CD4-positive, alpha-beta memory T cell (primary cell): ENCODE results near the gene CRIM1. TPM values are rescaled to one million over a fixed set of nuclear protein-coding genes. Genes with fewer than 3 reads are reported as not detected.

Experiments
- CTCF ChIA-PET: fragments of 350-600 bp; sonication (Branson Sonifier 250); formaldehyde crosslinking; loops from one replicate; lab custom pipeline; 2021; ENCODE audit warnings: inconsistent platforms; ENCODE audit not compliant: partially characterized antibody; lab: Charles Lee
- POLR2A ChIA-PET: fragments of 350-600 bp; sonication (Branson Sonifier 250); formaldehyde crosslinking; loops from one replicate; lab custom pipeline; 2021; ENCODE audit not compliant: partially characterized antibody; lab: Charles Lee
- DNase-seq, 5 donors: peaks; one replicate each; pipeline versions ENCODE4 v3.0.0 to v3.0.0-alpha.2; 2020 to 2022; ENCODE audit warnings: mixed read lengths in 1 of 5
- H3K27ac ChIP-seq: one replicate; pipeline ENCODE4 v1.7.0; 2013; ENCODE audit warnings: low read depth, low read length
- H3K27me3 ChIP-seq: 2 replicates; pipeline ENCODE4 v1.7.0; 2013; ENCODE audit warnings: mild to moderate bottlenecking, low read length, moderate library complexity; ENCODE audit not compliant: insufficient read depth
- H3K36me3 ChIP-seq: 2 replicates; pipeline ENCODE4 v1.7.0; 2013; ENCODE audit warnings: mild to moderate bottlenecking, low read length, moderate library complexity; ENCODE audit not compliant: insufficient read depth
- H3K4me1 ChIP-seq: 2 replicates; pipeline ENCODE4 v1.7.0; 2013; ENCODE audit warnings: mild to moderate bottlenecking, low read length, moderate library complexity; ENCODE audit not compliant: insufficient read depth
- H3K4me3 ChIP-seq, 2 donors: one replicate each; pipeline ENCODE4 v1.7.0; 2013; ENCODE audit warnings: low read length in 2 of 2, mild to moderate bottlenecking in 1 of 2
- H3K9me3 ChIP-seq, 2 donors: one replicate each; pipeline ENCODE4 v1.7.0; 2013; ENCODE audit warnings: low read length in 2 of 2, control low read depth in 1 of 2; ENCODE audit not compliant: control insufficient read depth in 1 of 2
- H3K27ac Mint-ChIP-seq, 7 donors: one replicate each; pipeline ENCODE4 v1.8.0; 2020 to 2021; ENCODE audit warnings: mixed read lengths in 7 of 7, mild to moderate bottlenecking in 6 of 7, inconsistent platforms in 3 of 7, moderate library complexity in 3 of 7
- H3K27me3 Mint-ChIP-seq, 2 donors: one replicate each; pipeline ENCODE4 v1.8.0; 2020 to 2021; ENCODE audit warnings: mixed read lengths in 2 of 2
- H3K36me3 Mint-ChIP-seq, 2 donors: one replicate each; pipeline ENCODE4 v1.8.0; 2020 to 2021; ENCODE audit warnings: mixed read lengths in 2 of 2, inconsistent platforms in 1 of 2, mild to moderate bottlenecking in 1 of 2
- H3K4me1 Mint-ChIP-seq, 4 donors: one replicate each; pipeline ENCODE4 v1.8.0; 2020 to 2021; ENCODE audit warnings: mixed read lengths in 4 of 4, mild to moderate bottlenecking in 1 of 4
- H3K4me3 Mint-ChIP-seq, 8 donors: one replicate each; pipeline ENCODE4 v1.8.0; 2020 to 2021; ENCODE audit warnings: mixed read lengths in 8 of 8, mild to moderate bottlenecking in 7 of 8, moderate library complexity in 6 of 8, inconsistent platforms in 3 of 8
- H3K9me3 Mint-ChIP-seq, 8 donors: one replicate each; pipeline ENCODE4 v1.8.0; 2020 to 2021; ENCODE audit warnings: mixed read lengths in 8 of 8, mild to moderate bottlenecking in 5 of 8, inconsistent platforms in 3 of 8, moderate library complexity in 1 of 8
- intact Hi-C: fragments of 100-400 bp; cut with micrococcal nuclease; formaldehyde crosslinking; loops from one replicate; pipeline ENCODE4 v1.15.1; 2023
- polyA plus RNA-seq, 2 donors: library from polyadenylated mRNA; unstranded; fragments of 300-500 nt; fragmentation: Illumina TruSeq; gene quantifications; one replicate each; pipeline ENCODE4 v1.2.3, GENCODE V29; 2021
- total RNA-seq, 2 experiments: library from RNA; stranded (reverse); gene quantifications; one replicate each; pipeline ENCODE4 v1.2.3, GENCODE V29; 2021

Gene CRIM1
- total and polyA plus RNA-seq, 4 experiments from 2014 or later, result 0.91 to 12.0 (median 6.8) TPM; not detected in 1

- POLR2A ChIA-PET, result no interaction called here
- intact Hi-C loops, result no loop called here
- H3K27me3 ChIP-seq, result no peaks in the 10 kb centered on the region
- Mint-ChIP-seq H3K27ac (no peak overlapping the region), H3K4me3 (no peak overlapping the region), H3K4me1 (peaks cover 0 to 6% (median 1%) of the 10 kb centered on the region in 4 donors), H3K27me3 (no peaks in the 10 kb centered on the region), H3K9me3 (no peaks in the 10 kb centered on the region), H3K36me3 (peaks cover 86 to 89% of the 10 kb centered on the region in 2 donors)
- H3K4me3 ChIP-seq, result no peak overlapping the region
- H3K9me3 ChIP-seq, result no peaks in the 10 kb centered on the region
- H3K27ac ChIP-seq, result no peak overlapping the region
- CTCF ChIA-PET, result no interaction called here
- no peaks in the 10 kb centered on the region for H3K4me1 ChIP-seq
- DNase-seq, result no peak
- H3K36me3 ChIP-seq, result peaks cover 26% of the 10 kb centered on the region
These were observed 227.0 kb downstream of the CRIM1 start for GRCh38 chr2:36582538-36582937.

DNA sequence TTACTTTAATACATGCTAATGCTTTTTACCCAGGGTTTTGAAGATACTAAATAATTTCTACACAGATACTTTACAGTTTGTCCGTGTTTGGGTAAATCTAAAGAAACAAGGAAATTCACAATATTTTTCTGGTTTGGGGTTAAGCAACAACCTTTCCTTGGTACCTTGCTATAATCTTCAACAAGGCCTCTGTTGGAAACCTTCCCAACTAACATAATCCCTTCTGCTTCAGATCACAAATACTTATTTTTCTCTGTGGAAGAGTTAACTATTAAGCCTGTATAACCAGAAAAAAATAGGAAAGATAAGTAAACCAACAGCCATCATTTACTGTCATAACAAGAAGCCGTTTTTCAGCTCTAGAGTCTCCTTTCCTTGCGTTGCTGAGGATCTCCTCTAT lies 227.4 kb downstream of the CRIM1 start:
- no peak overlapping the region for H3K4me3 Mint-ChIP-seq
- peaks cover 85% of the 10 kb centered on the region in 2 donors for H3K36me3 Mint-ChIP-seq
- H3K9me3 ChIP-seq, result no peaks in the 10 kb centered on the region
- intact Hi-C loops, result no loop called here
- DNase-seq, result no peak
- no peak overlapping the region for H3K27ac Mint-ChIP-seq
- ChIA-PET POLR2A (no interaction called here), CTCF (no interaction called here)
- H3K27me3 ChIP-seq, result no peaks in the 10 kb centered on the region
- peaks cover 0 to 6% (median 1%) of the 10 kb centered on the region in 4 donors for H3K4me1 Mint-ChIP-seq
- no peak overlapping the region for H3K27ac ChIP-seq
- peaks cover 22% of the 10 kb centered on the region for H3K36me3 ChIP-seq
- no peak overlapping the region for H3K4me3 ChIP-seq
- H3K4me1 ChIP-seq, result no peaks in the 10 kb centered on the region
- no peaks in the 10 kb centered on the region for H3K9me3 Mint-ChIP-seq
- no peaks in the 10 kb centered on the region for H3K27me3 Mint-ChIP-seq

- Mint-ChIP-seq H3K9me3 (no peaks in the 10 kb centered on the region), H3K27ac (peak overlapping the region in 1 of 7 donors; percentile 10), H3K4me3 (no peak overlapping the region), H3K36me3 (peaks cover 78 to 79% of the 10 kb centered on the region in 2 donors), H3K4me1 (peaks cover 0 to 6% (median 3%) of the 10 kb centered on the region in 4 donors), H3K27me3 (no peaks in the 10 kb centered on the region)
- no peak for DNase-seq
- Histone ChIP-seq H3K9me3 (no peaks in the 10 kb centered on the region), H3K27ac (no peak overlapping the region), H3K36me3 (peaks cover 15% of the 10 kb centered on the region), H3K4me3 (no peak overlapping the region), H3K27me3 (no peaks in the 10 kb centered on the region), H3K4me1 (no peaks in the 10 kb centered on the region)
- intact Hi-C loops, result no loop called here
- ChIA-PET CTCF (interaction anchor here (0.8 to 1.1 kb wide), 2 partner anchors 20 to 41 kb away, joined by 3 read pairs; no protein-coding TSS in a partner anchor), POLR2A (no interaction called here)
These were observed 228.7 kb downstream of the CRIM1 start for GRCh38 chr2:36584148-36584794.

GRCh38 chr2:36586672-36587071 lies 231.1 kb downstream of the CRIM1 start:
- Mint-ChIP-seq H3K27ac (no peak overlapping the region), H3K9me3 (no peaks in the 10 kb centered on the region), H3K27me3 (no peaks in the 10 kb centered on the region), H3K36me3 (peaks cover 62 to 65% of the 10 kb centered on the region in 2 donors), H3K4me3 (no peak overlapping the region), H3K4me1 (peaks cover 1 to 12% (median 7%) of the 10 kb centered on the region in 4 donors)
- Histone ChIP-seq H3K27ac (no peak overlapping the region), H3K27me3 (no peaks in the 10 kb centered on the region), H3K4me3 (no peak overlapping the region), H3K9me3 (no peaks in the 10 kb centered on the region), H3K4me1 (no peaks in the 10 kb centered on the region), H3K36me3 (peaks cover 11% of the 10 kb centered on the region)
- CTCF ChIA-PET, result no interaction called here
- DNase-seq, result no peak
- POLR2A ChIA-PET, result no interaction called here
- intact Hi-C loops, result no loop called here

DNA sequence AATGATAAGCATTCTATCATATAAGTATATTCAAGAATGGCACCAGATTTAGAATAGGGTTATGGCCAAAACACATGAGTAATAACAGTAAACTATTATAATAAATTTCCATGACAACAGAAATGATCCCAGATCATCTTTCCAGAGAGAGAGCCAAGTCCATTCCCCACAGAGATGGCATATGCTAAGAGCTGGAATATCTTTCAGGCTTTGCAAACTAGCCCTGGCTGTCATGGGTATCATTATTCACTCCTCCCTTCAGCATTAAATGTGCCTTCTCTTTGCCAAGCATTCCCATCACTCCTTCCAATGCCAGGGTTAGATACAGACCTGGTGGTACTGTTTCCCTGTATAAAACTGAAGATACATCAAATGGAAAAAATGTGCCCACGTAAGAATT lies 231.5 kb downstream of the CRIM1 start:
- peaks cover 60 to 62% of the 10 kb centered on the region in 2 donors for H3K36me3 Mint-ChIP-seq
- ChIA-PET POLR2A (no interaction called here), CTCF (no interaction called here)
- Histone ChIP-seq H3K4me1 (no peaks in the 10 kb centered on the region), H3K27ac (no peak overlapping the region), H3K4me3 (no peak overlapping the region), H3K27me3 (no peaks in the 10 kb centered on the region), H3K9me3 (no peaks in the 10 kb centered on the region), H3K36me3 (peaks cover 11% of the 10 kb centered on the region)
- peaks cover 5 to 16% (median 10%) of the 10 kb centered on the region in 4 donors for H3K4me1 Mint-ChIP-seq
- peak overlapping the region in 1 of 7 donors; percentile 27 for H3K27ac Mint-ChIP-seq
- intact Hi-C loops, result no loop called here
- no peaks in the 10 kb centered on the region for H3K9me3 Mint-ChIP-seq
- no peak for DNase-seq
- no peaks in the 10 kb centered on the region for H3K27me3 Mint-ChIP-seq
- H3K4me3 Mint-ChIP-seq, result no peak overlapping the region

DNA sequence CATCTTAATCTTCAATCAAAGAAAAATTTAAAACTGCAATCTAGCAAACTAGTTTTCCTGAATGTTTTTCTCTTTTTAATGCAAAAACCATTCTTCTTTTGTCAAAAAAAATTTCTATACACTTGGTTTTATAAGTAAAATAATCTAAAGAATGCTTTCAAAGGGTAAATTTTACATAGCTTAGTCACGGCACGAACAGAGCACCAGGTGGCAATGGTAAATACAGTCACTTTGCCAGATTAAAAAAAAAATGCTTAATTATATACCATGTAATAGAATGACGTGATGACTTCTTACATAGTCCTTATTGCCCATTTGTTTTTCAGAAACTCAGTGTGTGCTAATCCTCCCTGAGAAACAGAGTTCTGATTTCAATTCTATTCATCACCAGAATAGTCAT lies 232.0 kb downstream of the CRIM1 start:
- H3K4me3 ChIP-seq, result no peak overlapping the region
- ChIA-PET CTCF (no interaction called here), POLR2A (no interaction called here)
- Mint-ChIP-seq H3K36me3 (peaks cover 56 to 57% of the 10 kb centered on the region in 2 donors), H3K27me3 (no peaks in the 10 kb centered on the region), H3K27ac (no peak overlapping the region), H3K9me3 (no peaks in the 10 kb centered on the region), H3K4me1 (peaks cover 8 to 16% (median 10%) of the 10 kb centered on the region in 4 donors), H3K4me3 (no peak overlapping the region)
- H3K4me1 ChIP-seq, result no peaks in the 10 kb centered on the region
- intact Hi-C loops, result no loop called here
- no peaks in the 10 kb centered on the region for H3K9me3 ChIP-seq
- H3K36me3 ChIP-seq, result peaks cover 11% of the 10 kb centered on the region
- DNase-seq, result no peak
- no peak overlapping the region for H3K27ac ChIP-seq
- H3K27me3 ChIP-seq, result no peaks in the 10 kb centered on the region

- no peaks in the 10 kb centered on the region for H3K9me3 Mint-ChIP-seq
- H3K27me3 Mint-ChIP-seq, result no peaks in the 10 kb centered on the region
- H3K4me3 Mint-ChIP-seq, result peak overlapping the region in 1 of 8 donors; percentile 43
- H3K27me3 ChIP-seq, result no peaks in the 10 kb centered on the region
- H3K9me3 ChIP-seq, result no peaks in the 10 kb centered on the region
- ChIA-PET POLR2A (no interaction called here), CTCF (no interaction called here)
- peaks cover 13 to 23% (median 17%) of the 10 kb centered on the region in 4 donors for H3K4me1 Mint-ChIP-seq
- H3K36me3 ChIP-seq, result peaks cover 11% of the 10 kb centered on the region
- no peak overlapping the region for H3K27ac ChIP-seq
- DNase-seq, result no peak
- intact Hi-C loops, result no loop called here
- peaks cover 39 to 42% of the 10 kb centered on the region in 2 donors for H3K36me3 Mint-ChIP-seq
- H3K4me3 ChIP-seq, result no peak overlapping the region
- peak overlapping the region in 1 of 7 donors; percentile 23 for H3K27ac Mint-ChIP-seq
- no peaks in the 10 kb centered on the region for H3K4me1 ChIP-seq
These were observed 233.7 kb downstream of the CRIM1 start for GRCh38 chr2:36589230-36589630.
